Hair follicular keratinocyte (primary cell): ENCODE results near the gene TSPAN15. TPM values are rescaled to one million over a fixed set of nuclear protein-coding genes. Genes with fewer than 3 reads are reported as not detected.

Experiments used
- total RNA-seq: library from RNA; depleted of rRNA; stranded (reverse); fragments of >200 nt; gene quantifications from 2 replicates; pipeline ENCODE4 v1.2.3, GENCODE V29; 2015

TSPAN15 gene
- total RNA-seq = 2.9 and 4.9 TPM in 2 replicates

DNA sequence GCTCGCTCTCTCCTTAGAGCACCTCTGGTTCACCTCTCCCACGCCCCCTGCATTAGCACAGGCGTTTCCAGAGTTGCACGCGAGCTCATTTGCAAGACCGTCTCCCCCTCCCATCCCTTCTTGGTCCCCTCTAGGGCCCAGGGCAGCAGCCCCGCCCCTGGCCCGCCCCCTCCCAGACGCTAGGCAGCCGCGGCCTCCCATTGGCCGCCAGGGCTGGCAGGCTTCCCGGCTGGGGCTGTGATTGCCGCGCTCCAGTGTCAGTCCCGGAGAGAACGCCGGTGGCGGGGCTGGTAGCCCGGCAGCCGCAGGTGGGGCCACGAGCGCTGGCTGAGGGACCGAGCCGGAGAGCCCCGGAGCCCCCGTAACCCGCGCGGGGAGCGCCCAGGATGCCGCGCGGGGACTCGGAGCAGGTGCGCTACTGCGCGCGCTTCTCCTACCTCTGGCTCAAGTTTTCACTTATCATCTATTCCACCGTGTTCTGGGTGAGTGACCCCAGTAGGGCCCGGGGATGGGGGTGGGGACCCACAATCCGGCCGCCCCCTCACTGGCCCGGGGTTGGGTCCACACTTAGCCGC lies at the start of gene TSPAN15:
Gene TSPAN15 (plus strand): TSS at position 257 of the 575 bp plus-strand sequence. CDS start 130 bp downstream, at position 387.

DNA sequence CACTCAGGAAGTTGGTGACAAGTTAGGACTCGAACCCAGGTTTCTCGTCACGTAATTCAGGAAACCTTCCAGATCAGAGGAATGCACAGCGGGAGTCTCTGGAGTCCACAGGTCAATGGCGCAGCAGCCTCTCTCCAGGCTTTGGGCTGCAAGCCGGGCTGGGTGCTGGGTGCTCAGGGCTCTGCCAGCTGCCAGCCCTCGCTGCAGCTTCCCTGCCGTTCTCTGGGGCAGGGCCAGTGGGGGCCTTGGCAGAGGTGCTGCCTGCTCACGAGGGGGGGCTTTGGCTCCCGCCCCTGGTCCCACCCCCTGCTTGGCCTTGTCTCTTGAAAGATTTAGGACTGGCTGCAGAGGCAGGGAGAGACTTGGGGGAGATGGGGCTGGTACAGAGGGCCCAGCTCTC lies 34.6 kb upstream of the TSPAN15 start, which contains the start of gene TACR2:
Gene TACR2 (minus strand): TSS at position 224 of the 400 bp plus-strand sequence. CDS start 595 bp downstream, outside the sequence.

Other genes starting within 250 kb of the TSPAN15 start
- gene HKDC1, start 231.1 kb upstream of the TSPAN15 start, total RNA-seq = 0.08 and 0.27 TPM in 2 replicates
- 143 and 163 TPM in 2 replicates for gene HK1, start 173.0 kb upstream of the TSPAN15 start, total RNA-seq
- gene TACR2, start 34.5 kb upstream of the TSPAN15 start, total RNA-seq = not detected in 2 replicates
- not detected in 2 replicates for gene NEUROG3, start 122.0 kb downstream of the TSPAN15 start, total RNA-seq
- gene FAM241B, start 178.8 kb downstream of the TSPAN15 start, total RNA-seq = 0.95 and 2.9 TPM in 2 replicates